GM18520 (cell line): ENCODE measurements around the gene TRPM1.

Source experiments
- ATAC-seq: cut with Tn5 transposase; IDR thresholded peaks from one replicate; pipeline ENCODE4 v1.9.1; 2021; ENCODE audit not compliant: unreplicated experiment

TRPM1 gene

DNA sequence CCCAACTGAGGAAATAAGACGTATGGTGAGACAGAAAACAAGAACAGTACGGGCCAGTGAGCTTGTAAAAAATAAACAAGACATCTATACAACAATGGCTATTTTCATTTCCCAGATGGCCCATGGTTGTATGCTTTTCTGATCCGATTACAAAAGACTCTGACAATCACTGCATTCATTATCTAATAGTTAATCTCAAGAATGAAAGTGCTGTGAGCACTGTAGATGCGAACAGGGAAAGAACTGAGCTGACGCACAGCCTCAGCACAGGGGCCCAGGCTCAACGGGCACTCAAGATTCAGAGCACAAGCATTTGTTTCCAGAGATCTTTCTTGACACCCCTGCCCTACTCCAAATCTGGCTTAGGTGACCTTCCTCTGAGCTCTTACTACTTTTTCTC, 117.0 kb downstream of the TRPM1 start:
- ATAC-seq: no peak

- ATAC-seq: no peak
Measured at GRCh38 chr15:30984118-30984517, 117.4 kb downstream of the TRPM1 start.

DNA sequence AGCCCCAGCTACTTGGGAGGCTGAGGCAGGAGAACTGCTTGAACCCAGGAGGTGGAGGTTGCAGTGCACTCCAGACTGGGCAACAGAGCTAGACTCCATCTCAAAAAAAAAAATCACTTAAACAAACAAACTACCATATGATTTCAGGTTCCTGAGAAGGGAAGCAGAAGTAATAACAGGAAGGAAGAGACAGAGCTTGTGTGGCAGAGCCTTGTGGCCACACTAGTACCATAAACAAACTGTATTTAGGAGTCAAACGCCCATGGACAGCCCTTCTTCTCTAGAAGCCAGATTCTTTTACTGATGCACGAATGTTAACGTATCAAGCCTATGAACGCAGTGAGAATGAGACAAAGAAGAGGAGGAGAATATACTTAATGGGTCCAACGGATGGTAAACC, 122.1 kb downstream of the TRPM1 start:
- no peak for ATAC-seq

- ATAC-seq: no peak
Measured at GRCh38 chr15:30978328-30978727, 123.2 kb downstream of the TRPM1 start.

GRCh38 chr15:30974112-30974511, 127.4 kb downstream of the TRPM1 start:
- no peak for ATAC-seq

DNA sequence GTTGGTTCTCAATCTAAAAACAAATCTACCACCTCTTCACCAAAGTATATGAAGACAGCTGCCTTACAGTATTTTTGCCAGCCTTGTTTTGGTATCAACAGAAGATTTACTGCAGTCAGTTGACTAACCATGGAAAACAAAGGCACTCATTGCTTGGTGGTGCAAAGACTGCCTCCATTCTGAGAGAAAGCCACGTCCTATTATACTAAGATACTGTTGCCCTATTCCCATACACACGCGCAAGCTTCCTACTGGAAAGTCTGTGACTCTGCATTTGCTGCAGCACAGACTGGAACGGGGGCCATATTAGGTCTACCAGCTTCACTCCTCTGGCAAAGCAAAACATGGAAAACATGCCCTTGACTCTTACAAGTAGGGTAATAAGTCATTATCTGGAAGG, 128.1 kb downstream of the TRPM1 start:
- no peak for ATAC-seq

- ATAC-seq: no peak
Measured at GRCh38 chr15:30969724-30970123, 131.8 kb downstream of the TRPM1 start.

- ATAC-seq: no peak
Measured at GRCh38 chr15:30963681-30964080, 137.8 kb downstream of the TRPM1 start.

GRCh38 chr15:30962659-30963058, 138.9 kb downstream of the TRPM1 start:
- no peak for ATAC-seq

- ATAC-seq: no peak
Measured at GRCh38 chr15:30962079-30962478, 139.4 kb downstream of the TRPM1 start.

GRCh38 chr15:30958219-30958618, 143.3 kb downstream of the TRPM1 start:
- ATAC-seq: no peak

GRCh38 chr15:30956216-30957124, 145.1 kb downstream of the TRPM1 start:
- no peak for ATAC-seq

DNA sequence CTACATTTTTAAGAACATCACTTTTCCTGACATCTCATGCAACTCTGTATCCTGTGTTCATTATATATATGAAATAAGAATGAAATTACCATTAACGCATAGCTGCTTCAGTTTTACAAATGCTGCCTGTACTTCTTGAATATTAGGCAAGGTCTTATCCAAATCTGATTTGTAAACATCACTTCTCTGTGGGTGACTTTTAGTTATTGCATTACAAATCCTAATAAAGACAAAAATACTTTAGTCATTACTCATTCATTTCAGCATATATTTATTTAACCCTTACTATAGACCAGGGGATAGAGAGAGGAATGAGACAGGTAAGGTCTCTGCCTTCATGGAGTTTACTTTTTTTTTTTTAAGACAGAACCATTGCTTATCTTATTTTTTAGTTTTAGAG, 146.9 kb downstream of the TRPM1 start:
- no peak for ATAC-seq

DNA sequence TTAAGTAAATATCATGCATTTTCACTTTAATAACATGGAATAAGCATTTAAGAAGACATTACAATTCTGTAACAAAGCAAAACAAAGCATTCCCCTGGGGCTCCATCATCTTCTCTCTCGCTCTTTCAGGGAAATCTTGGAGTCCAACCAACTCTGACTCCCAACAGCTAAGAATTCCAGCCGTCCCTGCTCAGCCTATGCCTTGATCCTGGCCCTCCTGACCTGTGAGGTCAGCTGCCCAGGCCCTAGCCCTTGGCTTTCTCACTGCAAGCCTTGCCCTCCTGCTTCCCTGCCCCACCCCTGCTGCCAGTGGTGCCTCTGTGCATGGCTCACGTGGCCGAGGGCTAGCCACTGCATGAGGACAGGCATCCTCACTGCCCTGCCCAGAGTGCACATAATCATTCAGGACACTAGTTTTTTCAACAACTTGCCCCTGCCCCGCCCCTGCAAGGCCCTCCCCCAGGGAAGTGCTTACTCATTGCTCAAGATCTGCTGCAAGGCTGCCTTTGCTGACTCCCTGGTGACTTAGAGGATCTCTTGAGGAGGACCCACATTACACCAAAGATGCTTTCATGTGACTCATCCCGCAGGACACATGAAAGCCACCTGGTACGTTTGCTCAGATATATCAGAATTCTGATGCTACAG, 147.7 kb downstream of the TRPM1 start:
- ATAC-seq: no peak

GRCh38 chr15:30953183-30953582, 148.3 kb downstream of the TRPM1 start:
- ATAC-seq: no peak
